HG03103 (cell line): ENCODE results near the gene KIAA1217.

Source experiments
- ATAC-seq: cut with Tn5 transposase; IDR thresholded peaks from one replicate; pipeline ENCODE4 v1.9.1; 2021; ENCODE audit warnings: low read depth; ENCODE audit not compliant: unreplicated experiment

The KIAA1217 gene

DNA sequence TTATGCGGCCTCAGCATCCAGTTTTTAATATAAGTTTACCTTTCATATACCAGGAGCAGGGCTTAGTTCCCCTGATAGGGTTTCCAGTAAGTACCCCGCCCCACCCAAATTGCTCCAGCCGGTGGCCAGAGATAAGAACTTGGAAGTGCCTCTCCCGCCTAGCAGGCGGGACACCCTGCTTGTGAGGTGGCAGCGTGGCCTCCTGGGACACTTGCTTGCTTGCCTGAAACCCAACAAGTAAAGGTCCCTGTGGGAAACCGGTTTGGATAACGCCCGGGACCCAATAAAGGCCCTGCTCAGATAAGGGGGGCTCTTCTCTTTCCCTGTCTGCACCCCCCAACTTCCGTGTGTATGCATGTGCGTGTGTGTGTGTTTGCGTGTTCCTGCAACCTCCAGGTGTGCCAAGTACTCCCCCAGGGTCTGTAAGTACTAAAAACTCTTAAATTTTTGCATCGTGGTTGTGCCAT is 360.4 kb downstream of the KIAA1217 start:
- ATAC-seq, result no peak

DNA sequence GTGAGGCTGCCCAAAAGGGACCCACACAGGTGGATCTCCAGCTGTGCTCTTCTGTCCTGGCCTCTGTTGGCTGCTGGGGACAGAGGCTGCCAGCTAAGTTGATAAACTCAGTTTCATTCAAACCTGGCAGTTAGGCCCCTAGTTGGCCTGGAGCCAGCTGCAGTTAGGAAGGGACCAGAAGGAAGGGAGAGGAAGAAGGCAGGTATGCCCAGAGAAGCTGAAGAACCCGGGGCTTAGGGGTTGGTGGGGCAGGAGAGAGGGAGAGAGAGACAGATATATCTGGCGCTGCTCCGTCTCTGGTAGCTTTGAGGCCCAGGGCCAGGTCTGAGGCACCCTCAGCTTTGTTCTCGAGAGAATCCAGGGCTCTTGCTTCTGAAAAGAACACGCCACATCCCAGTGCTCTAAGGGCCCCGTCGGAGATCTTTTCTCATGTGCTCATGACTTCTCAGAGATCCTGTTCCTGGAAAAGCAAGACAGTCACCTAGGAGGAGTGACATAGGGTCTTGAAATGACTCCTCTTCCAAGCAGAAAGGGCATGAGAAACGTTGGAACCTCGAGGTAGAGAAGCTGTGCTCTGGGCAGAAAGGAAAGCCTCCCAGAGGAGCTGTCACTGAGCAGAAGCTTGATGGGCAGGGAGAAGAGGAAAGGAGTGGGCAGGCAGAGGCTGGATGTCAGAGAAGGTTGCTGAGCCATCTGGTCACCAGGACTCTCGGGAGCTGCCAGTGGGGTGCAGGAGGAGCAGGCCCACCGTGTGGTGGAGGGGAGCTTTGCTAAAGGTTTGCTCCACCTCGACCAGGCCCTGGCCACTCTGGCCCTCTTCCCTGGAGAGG is 361.1 kb downstream of the KIAA1217 start:
- ATAC-seq, result no peak

DNA sequence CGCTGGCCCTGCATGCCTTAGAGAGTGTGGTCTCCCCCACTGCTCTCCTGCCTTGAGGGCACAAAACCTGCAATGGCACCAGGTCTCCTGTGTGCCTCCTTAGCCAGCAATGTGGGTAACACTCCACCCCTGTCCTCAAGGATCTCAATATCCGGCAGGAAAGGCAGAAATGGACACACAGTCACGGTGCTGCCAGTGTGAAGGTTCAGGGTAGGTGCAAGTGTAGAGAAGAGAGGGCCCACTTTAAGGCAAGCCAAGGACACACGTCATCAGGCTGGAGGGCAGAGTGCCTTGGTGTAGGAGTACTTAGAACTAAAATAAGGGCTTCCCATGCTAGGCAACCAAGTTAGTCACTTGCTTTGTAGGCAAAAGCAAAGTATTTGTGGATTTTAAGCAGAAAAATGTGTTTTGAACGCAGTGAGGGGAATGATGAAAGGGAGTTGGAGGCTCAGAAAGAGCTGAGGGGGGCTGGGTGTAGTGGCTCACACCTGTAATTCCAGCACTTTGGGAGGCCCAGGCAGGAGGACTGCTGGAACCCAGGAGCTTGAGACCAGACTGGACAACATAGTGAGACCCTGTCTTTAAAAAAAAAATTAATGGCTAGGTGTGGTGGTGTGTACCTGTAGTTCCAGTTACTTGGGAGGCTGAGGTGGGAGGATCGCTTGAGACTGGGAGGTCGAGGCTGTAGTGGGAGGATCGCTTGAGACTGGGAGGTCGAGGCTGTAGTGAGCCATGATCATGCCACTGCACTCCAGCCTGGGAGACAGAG is 361.9 kb downstream of the KIAA1217 start:
- no peak for ATAC-seq

DNA sequence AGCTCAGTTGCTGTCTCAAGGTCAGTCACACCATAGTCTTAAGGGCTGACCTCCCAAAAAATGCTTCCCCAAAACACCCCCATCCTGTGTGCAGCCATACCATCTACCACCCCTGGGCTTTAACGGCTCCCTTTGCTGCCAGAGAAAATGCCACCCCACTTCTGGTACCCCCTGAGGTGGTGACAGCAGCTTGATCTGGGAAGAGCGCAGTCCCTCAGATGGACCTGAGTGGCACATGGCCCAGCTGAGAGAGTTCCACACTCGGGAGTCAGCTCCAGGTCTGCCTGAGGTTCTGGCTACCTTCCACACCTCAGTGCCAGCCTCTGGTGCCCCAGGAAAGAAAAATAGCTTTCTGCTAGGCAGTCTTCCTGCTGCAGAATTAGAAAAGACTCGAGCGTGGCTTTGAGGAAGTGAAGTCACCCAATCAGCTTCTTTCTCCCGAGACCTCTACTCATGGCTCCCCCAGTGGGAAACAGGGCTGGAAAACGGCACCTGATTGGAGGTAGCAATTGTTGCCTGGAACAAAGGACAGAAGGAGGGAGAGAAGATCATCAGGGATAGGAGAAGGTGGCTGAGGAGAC is 363.0 kb downstream of the KIAA1217 start:
- ATAC-seq, result no peak

DNA sequence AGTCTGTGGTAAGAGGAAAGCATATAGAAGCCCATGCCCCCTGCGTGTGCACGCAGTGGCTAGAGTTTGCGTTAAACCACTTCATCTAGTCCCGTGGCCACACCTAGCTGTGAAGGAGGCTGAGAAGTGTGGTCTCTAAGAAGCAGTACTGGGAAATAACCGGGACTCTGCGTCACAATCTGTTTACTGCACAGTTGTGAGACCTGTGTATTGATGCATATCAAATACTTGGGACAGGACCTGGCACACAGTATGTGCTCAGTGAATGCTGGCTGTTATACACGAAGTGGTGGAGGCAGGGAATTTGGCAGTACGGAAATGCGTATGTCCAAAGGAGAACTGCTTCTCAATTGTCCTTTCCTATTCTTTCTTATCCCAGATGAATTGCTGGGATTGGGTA is 365.2 kb downstream of the KIAA1217 start:
- no peak for ATAC-seq

DNA sequence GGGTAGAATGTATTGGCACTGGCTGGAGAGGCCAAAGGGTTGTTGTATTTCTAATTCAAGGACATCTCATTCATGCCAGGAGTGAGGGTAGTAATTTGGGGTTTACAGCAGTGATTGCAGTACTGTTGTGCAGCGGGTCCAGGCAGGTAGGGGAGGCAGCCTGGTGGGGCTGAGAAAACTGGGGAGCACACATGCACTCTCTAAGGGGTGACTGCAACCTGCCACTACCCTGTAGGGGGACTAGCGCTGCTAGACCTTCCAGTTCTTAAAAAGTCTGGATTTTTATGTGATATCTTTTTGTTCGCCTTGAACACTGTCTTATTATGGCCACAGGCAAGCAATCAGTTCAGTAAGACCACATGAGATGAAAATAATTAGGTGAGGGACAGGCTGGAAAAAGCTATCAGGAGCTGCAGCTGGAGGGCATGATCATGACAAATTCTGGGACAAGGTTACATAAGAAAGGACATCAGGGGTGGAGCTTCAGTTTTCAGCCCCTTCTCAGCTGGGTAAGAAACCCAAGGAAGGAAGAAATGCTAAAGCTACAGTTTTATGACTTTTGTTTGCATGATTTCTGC is 365.7 kb downstream of the KIAA1217 start:
- no peak for ATAC-seq

DNA sequence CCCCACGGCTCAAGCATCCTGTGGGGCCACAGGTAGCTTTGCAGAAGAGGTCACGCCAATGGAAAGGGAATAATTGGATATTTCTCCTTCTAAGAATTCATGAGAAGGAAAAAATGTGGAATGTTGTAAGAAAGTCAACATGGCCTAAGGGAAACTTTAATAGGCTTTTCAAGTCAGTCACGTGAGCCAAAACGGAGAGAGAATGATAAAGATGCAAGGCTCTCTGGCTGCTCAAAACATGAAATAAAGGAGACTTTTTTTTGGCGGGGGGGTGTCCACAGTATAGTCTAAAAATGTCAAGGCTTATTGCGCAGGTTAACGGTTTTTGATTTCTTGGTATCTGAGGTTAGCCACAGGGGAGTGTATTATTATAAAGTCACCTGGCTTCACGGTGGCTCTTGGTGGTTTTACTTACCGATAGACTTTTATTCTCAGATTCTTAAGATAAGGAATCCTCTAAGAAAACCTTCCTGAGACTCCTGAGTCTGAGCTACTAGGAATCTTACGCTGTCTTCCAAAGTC is 366.6 kb downstream of the KIAA1217 start:
- no peak for ATAC-seq

DNA sequence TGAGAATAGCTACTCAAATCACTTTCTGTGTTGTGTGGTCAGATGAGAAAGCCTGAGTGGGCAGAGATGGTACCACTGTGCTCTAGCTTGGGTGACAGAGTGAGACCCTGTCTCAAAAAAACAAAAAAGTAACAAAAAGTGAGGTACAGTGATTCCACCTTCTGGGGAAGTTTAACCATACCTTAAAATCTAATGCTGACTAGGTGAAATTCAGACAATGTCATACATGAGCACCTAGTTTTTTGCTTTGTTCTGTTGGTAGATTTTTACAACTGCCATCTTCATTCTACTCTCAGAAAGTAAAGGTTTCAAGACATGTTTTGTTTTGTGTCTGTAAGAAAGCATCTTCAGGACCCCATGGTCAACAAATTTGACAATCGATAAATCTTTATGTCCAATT is 370.5 kb downstream of the KIAA1217 start:
- ATAC-seq, result no peak

DNA sequence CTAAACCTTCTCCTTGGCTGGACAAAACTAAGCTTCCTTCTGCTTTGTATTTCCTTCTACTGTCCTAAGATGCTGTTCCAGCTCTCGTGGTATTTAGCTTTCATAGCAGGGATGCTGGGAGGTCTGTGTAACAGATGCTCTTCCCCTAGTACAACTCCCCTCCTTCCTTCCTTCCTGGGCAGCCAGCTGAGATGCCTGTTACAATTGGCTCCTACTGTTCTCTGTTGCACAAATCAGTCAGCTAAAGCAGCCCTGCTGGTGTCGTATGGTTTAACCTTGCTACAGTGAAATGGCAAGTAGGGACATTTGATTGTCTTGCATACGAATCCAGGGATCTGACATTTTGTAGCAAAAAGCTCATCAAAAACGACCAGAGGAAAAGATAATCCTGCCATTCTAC is 371.0 kb downstream of the KIAA1217 start:
- no peak for ATAC-seq

DNA sequence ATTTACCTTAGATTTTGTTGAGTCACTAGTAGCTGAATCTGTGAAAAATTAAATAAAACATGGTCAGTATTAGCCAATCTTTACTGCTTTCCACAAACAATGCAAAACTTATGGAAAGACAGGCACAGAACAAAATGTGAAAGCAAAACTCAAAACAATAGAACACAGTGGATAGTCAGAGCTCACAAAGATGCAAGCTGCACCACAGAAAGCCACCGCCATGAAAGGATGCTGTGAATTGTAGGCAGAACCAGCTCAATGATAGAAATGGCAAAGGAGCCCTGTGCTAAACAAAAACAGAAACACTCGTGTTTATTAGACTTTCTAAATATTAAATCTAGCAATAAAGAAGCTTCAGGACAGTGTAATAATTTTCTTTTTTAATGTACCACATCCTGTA is 380.3 kb downstream of the KIAA1217 start:
- no peak for ATAC-seq

DNA sequence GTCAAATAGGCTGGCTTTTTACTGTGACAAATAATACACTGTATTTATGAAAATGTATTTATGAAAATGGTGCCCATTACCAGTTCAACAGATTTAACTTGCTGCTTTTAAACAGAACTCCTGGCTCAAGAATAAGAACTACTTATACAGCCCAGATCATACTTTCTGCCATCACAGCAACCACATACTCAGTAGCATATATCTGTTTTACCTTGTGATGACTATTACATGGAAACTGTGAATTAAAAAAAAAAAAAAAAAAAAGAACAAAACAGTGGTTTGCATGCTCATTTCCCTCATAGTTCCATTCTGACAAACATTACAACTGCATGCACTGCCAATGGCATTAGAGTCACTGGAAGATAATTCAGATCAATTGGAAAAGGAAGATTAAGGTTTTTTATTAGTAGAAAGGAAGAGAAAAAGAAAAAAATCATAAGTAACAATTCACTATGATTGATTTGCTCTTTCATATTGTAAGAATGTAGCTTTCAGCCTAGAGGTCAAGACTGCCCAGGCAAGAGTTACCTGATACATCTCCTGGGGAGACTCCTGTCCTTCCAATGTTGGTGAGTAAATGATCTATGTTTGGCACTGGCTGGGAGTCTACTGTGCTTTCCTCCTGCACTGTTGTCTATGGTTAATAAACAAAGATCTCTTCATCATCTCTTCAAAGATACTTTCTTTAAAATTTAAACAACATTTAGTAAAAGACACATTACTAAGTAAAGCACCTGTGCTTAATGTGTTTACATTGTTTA is 381.9 kb downstream of the KIAA1217 start:
- ATAC-seq, result no peak

DNA sequence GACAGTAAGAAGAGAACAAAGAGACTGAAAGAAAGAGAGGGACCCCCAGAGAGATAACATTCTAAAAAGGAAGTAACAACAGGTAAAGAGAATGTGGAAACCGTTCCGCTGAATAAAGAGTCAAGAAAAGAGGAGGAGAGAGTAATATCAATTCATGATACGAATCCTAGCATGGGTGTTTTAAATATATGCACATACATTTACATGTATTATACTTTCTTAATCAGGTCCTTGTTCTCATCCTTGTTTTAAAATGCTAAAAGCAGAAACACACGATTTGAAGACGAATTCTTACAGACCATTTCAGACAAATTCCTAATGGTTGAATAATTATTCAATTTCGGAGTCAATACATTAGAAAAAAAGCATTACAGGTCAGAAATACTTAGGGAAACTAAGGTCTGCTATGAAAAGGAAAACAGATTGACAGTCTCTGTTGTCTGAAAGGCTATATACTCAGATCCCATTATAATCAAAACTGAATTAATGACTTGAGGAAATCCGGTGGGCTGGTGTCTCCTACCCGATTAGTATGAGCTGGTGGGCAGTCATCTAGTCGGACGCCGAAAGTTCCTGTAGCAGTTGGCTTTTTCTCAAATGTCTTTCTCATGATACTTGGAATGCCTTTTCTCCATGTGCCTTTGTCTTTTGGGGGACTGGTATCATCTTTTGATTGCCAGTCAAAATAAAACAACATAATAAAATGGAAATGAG is 387.4 kb downstream of the KIAA1217 start:
- ATAC-seq, result no peak

DNA sequence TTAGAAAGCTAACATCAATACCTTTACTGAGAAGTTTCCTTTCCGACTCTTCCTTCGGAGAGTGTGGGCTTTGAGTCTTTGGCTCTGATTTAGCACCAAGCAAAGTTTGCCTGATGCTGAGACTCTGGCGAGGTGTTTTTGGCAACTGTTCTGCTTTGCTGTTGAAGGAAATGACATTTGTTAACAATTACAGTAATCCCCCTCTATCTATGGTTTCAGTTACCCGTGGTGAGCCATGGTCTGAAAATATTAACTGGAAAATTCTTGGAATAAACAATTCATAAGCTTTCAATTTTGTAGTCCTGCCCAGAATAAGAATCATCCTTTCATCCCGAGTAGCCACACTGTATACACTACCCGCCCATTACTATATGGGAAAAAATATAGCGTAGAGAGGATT is 388.5 kb downstream of the KIAA1217 start:
- ATAC-seq, result no peak
